T47D (cell line): ENCODE data around the gene SUPT4H1.

Experiments used
- DNase-seq, 2 experiments: peaks; one replicate each; pipeline versions ENCODE4 v3.0.0 to v3.0.0-alpha.2; 2011 to 2012; ENCODE audit warnings: low read depth in 1 of 2, low spot score in 1 of 2
- JUND ChIP-seq: IDR thresholded peaks from 2 replicates; pipeline ENCODE4 v1.6.1; 2012; ENCODE audit warnings: low read depth
- in situ Hi-C: cut with HindIII; loops from 2 replicates; pipeline ENCODE4 v1.10.0; 2016; ENCODE audit warnings: low sequenced_read_pairs, low pct_unique_long_range_greater_than_20kb

The SUPT4H1 gene

GRCh38 chr17:58339755-58340404 lies 12.1 kb downstream of the SUPT4H1 start:
- DNase-seq, result no peak
- in situ Hi-C loops, result no loop called here
- no peak for TF ChIP-seq JUND

- in situ Hi-C loops, result no loop called here
- TF ChIP-seq JUND, result no peak
- DNase-seq, result no peak
These were observed 12.9 kb downstream of the SUPT4H1 start for GRCh38 chr17:58338841-58339754.

- no peak for DNase-seq
- no peak for TF ChIP-seq JUND
- in situ Hi-C loops, result no loop called here
These were observed 13.6 kb downstream of the SUPT4H1 start for GRCh38 chr17:58338454-58338840.

- no peak for DNase-seq
- no peak for TF ChIP-seq JUND
- in situ Hi-C loops, result no loop called here
These were observed 14.2 kb downstream of the SUPT4H1 start for GRCh38 chr17:58337600-58338453.

GRCh38 chr17:58337210-58337599 lies 14.8 kb downstream of the SUPT4H1 start:
- no peak for DNase-seq
- no peak for TF ChIP-seq JUND
- in situ Hi-C loops, result no loop called here

GRCh38 chr17:58336456-58337209 lies 15.4 kb downstream of the SUPT4H1 start:
- no peak for TF ChIP-seq JUND
- DNase-seq, result no peak
- in situ Hi-C loops, result no loop called here

GRCh38 chr17:58335779-58336455 lies 16.1 kb downstream of the SUPT4H1 start:
- peak; percentile 58 to 61 for DNase-seq
- no peak for TF ChIP-seq JUND
- in situ Hi-C loops, result no loop called here

GRCh38 chr17:58335061-58335731 lies 16.8 kb downstream of the SUPT4H1 start:
- no peak for TF ChIP-seq JUND
- in situ Hi-C loops, result no loop called here
- no peak for DNase-seq

GRCh38 chr17:58334661-58335060 lies 17.3 kb downstream of the SUPT4H1 start:
- TF ChIP-seq JUND, result no peak
- DNase-seq, result no peak
- in situ Hi-C loops, result no loop called here

- no peak for TF ChIP-seq JUND
- no peak for DNase-seq
- in situ Hi-C loops, result no loop called here
These were observed 17.7 kb downstream of the SUPT4H1 start for GRCh38 chr17:58334256-58334655.

GRCh38 chr17:58333736-58334207 lies 18.2 kb downstream of the SUPT4H1 start:
- in situ Hi-C loops, result no loop called here

More at GRCh38 chr17:58333736-58334207, 18.2 kb downstream of the SUPT4H1 start:
- DNase-seq, result no peak
- TF ChIP-seq JUND, result no peak
